ENCODE measurements around the gene OR2T2.
"Not testable (repeated sequence)": the region's sequence is repeated elsewhere in the genome, so short reads cannot be mapped to it uniquely, and the experiment has no call there.

The OR2T2 gene

GRCh38 chr1:248459117-248459516 is 13.7 kb downstream of the OR2T2 start:
- not testable (repeated sequence) for H3K4me1 ChIP-seq (ENCODE audit: control insufficient read depth, insufficient read depth, low read length); H3K36me3 ChIP-seq (ENCODE audit: control insufficient read depth, insufficient read depth, low read length); H3K4me3 ChIP-seq (ENCODE audit: low read length); H3K27me3 ChIP-seq (ENCODE audit: control insufficient read depth, insufficient read depth, low read length); H3K9ac ChIP-seq (ENCODE audit: low read length); H3K27ac ChIP-seq (ENCODE audit: low read depth, low read length)

GRCh38 chr1:248471154-248471553 is 25.7 kb downstream of the OR2T2 start:
- Histone ChIP-seq H3K27me3 (ENCODE audit: control insufficient read depth, insufficient read depth, low read length) (no peaks in the 10 kb centered on the region), H3K27ac (ENCODE audit: low read depth, low read length) (no peak overlapping the region), H3K4me1 (ENCODE audit: control insufficient read depth, insufficient read depth, low read length) (no peaks in the 10 kb centered on the region), H3K9ac (ENCODE audit: low read length) (no peak overlapping the region), H3K4me3 (ENCODE audit: low read length) (no peak overlapping the region), H3K36me3 (ENCODE audit: control insufficient read depth, insufficient read depth, low read length) (no peaks in the 10 kb centered on the region)

DNA sequence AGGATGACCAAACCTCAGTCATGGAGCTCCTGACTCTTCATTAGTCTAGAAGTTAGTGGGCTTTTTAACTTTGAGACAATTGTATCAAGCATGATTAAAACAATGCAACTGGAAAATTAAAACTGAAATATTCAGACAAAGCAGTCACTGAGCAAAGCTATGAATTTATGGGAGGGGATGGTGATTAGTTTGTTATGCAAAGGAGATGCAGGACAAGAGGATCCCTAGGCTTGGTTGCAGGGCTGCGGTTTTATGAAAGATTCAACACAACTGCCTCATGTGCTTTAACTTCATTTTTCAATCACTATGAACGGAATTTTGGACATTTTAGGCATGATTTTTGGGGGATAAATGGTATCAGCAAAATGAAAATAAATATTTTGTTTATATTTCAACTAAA is 26.7 kb downstream of the OR2T2 start:
- not testable (repeated sequence) for H3K27ac ChIP-seq (ENCODE audit: low read depth, low read length); H3K4me1 ChIP-seq (ENCODE audit: control insufficient read depth, insufficient read depth, low read length); H3K4me3 ChIP-seq (ENCODE audit: low read length); H3K27me3 ChIP-seq (ENCODE audit: control insufficient read depth, insufficient read depth, low read length); H3K36me3 ChIP-seq (ENCODE audit: control insufficient read depth, insufficient read depth, low read length); H3K9ac ChIP-seq (ENCODE audit: low read length)

GRCh38 chr1:248473051-248473450 is 27.6 kb downstream of the OR2T2 start, which contains the start of gene OR2T3:
Gene OR2T3, plus strand, starts transcription at chr1:248473351. Its CDS starts 0 bp downstream, at chr1:248473351.
- not testable (repeated sequence) for H3K27ac ChIP-seq (ENCODE audit: low read depth, low read length); H3K36me3 ChIP-seq (ENCODE audit: control insufficient read depth, insufficient read depth, low read length); H3K4me3 ChIP-seq (ENCODE audit: low read length); H3K9ac ChIP-seq (ENCODE audit: low read length); H3K27me3 ChIP-seq (ENCODE audit: control insufficient read depth, insufficient read depth, low read length); H3K4me1 ChIP-seq (ENCODE audit: control insufficient read depth, insufficient read depth, low read length)

DNA sequence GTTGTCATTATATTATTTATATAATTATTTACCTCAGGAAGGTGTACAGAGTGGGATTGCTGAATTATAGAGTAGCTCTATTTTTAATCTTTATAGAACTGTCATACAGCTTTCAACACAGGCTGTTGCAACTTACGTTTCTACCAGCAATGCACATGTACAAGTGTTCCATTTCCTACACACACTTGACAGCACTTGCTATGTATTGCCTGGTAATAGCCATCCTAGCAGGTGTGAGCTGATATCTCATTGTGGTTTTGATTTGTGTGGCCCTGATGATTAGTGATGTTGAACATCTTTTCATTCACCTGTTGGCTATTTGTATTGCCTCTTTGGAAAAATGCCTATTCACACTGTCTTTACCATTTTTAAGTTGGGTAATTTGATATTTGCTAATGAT is 30.2 kb downstream of the OR2T2 start:
- H3K9ac ChIP-seq (ENCODE audit: low read length); H3K4me3 ChIP-seq (ENCODE audit: low read length); H3K27me3 ChIP-seq (ENCODE audit: control insufficient read depth, insufficient read depth, low read length); H3K4me1 ChIP-seq (ENCODE audit: control insufficient read depth, insufficient read depth, low read length); H3K36me3 ChIP-seq (ENCODE audit: control insufficient read depth, insufficient read depth, low read length); H3K27ac ChIP-seq (ENCODE audit: low read depth, low read length): not testable (repeated sequence)

DNA sequence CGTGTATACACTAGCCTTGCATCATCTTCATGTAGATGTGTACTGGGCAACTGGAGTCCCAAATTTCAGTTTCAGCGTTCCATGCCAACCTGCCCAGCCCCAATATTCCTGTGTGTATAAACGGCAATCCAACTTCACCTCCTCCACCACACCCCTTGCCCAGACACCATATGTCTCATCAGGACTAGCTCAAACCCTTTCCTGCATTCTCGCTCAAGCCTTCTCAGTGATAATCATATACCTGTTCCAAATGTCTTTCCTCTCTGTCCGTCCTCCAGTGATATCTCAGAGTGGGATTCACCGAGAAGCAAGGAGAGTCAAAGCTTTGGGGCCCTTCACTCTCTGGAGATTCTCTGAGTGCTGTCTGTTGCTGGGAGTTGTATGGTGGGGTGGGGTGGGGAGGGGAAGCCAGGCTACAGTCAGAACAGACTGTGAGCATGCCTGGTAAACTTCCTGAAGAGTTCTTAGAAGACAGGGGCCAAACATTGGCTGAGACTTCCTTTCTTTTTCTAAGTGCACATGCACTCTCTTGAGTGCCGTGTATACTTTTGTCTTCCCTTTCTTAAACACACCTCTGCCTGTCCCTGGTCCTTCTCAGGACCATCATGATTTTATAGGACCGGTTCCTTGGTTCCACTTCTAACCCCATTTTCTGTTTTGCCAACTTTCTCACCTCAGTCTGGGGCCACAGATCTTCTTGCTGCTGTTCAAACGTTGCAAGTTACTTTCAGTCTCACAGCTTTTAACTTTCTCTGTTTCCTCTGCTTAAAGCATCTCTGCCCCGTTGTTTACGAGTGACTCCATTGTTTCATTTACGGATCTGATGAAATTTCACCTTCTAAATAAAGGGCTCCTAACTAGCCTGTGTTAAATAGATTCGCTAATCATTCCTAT is 36.5 kb downstream of the OR2T2 start:
- not testable (repeated sequence) for H3K4me3 ChIP-seq (ENCODE audit: low read length)

GRCh38 chr1:248488289-248488688 is 42.9 kb downstream of the OR2T2 start, which contains the start of gene OR2T5:
Gene OR2T5, plus strand, starts transcription at chr1:248488589. Its CDS starts 0 bp downstream, at chr1:248488589.
- H3K4me1 ChIP-seq (ENCODE audit: control insufficient read depth, insufficient read depth, low read length); H3K9ac ChIP-seq (ENCODE audit: low read length); H3K27ac ChIP-seq (ENCODE audit: low read depth, low read length); H3K27me3 ChIP-seq (ENCODE audit: control insufficient read depth, insufficient read depth, low read length); H3K4me3 ChIP-seq (ENCODE audit: low read length); H3K36me3 ChIP-seq (ENCODE audit: control insufficient read depth, insufficient read depth, low read length): not testable (repeated sequence)

More for the DNA sequence above, 36.5 kb downstream of the OR2T2 start:
- not testable (repeated sequence) for H3K27ac ChIP-seq (ENCODE audit: low read depth, low read length); H3K9ac ChIP-seq (ENCODE audit: low read length); H3K27me3 ChIP-seq (ENCODE audit: control insufficient read depth, insufficient read depth, low read length); H3K36me3 ChIP-seq (ENCODE audit: control insufficient read depth, insufficient read depth, low read length); H3K4me1 ChIP-seq (ENCODE audit: control insufficient read depth, insufficient read depth, low read length)

GRCh38 chr1:248496661-248497060 is 51.2 kb downstream of the OR2T2 start:
- not testable (repeated sequence) for H3K4me1 ChIP-seq (ENCODE audit: control insufficient read depth, insufficient read depth, low read length); H3K9ac ChIP-seq (ENCODE audit: low read length); H3K36me3 ChIP-seq (ENCODE audit: control insufficient read depth, insufficient read depth, low read length); H3K27ac ChIP-seq (ENCODE audit: low read depth, low read length); H3K27me3 ChIP-seq (ENCODE audit: control insufficient read depth, insufficient read depth, low read length); H3K4me3 ChIP-seq (ENCODE audit: low read length)

GRCh38 chr1:248500305-248501035 is 55.0 kb downstream of the OR2T2 start:
- not testable (repeated sequence) for H3K4me1 ChIP-seq (ENCODE audit: control insufficient read depth, insufficient read depth, low read length); H3K27me3 ChIP-seq (ENCODE audit: control insufficient read depth, insufficient read depth, low read length); H3K4me3 ChIP-seq (ENCODE audit: low read length); H3K36me3 ChIP-seq (ENCODE audit: control insufficient read depth, insufficient read depth, low read length); H3K27ac ChIP-seq (ENCODE audit: low read depth, low read length); H3K9ac ChIP-seq (ENCODE audit: low read length)

All from rectal smooth muscle tissue (tissue), 1 donor.